ENCODE measurements around the gene NINJ2.

- TF ChIP-seq MXI1 (IDR thresholded peaks at IDR 0.05; ENCODE audit: low read depth, low read length), result no peak
- TF ChIP-seq, protein P1, sequence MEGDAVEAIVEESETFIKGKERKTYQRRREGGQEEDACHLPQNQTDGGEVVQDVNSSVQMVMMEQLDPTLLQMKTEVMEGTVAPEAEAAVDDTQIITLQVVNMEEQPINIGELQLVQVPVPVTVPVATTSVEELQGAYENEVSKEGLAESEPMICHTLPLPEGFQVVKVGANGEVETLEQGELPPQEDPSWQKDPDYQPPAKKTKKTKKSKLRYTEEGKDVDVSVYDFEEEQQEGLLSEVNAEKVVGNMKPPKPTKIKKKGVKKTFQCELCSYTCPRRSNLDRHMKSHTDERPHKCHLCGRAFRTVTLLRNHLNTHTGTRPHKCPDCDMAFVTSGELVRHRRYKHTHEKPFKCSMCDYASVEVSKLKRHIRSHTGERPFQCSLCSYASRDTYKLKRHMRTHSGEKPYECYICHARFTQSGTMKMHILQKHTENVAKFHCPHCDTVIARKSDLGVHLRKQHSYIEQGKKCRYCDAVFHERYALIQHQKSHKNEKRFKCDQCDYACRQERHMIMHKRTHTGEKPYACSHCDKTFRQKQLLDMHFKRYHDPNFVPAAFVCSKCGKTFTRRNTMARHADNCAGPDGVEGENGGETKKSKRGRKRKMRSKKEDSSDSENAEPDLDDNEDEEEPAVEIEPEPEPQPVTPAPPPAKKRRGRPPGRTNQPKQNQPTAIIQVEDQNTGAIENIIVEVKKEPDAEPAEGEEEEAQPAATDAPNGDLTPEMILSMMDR (IDR thresholded peaks at IDR 0.05), result no peak
- no peak for TF ChIP-seq ELF1 (IDR thresholded peaks at IDR 0.05)
- TF ChIP-seq TAF1 (IDR thresholded peaks at IDR 0.05; ENCODE audit: borderline replicate concordance, low read depth, low read length), result no peak
- TF ChIP-seq POLR2AphosphoS5 (IDR thresholded peaks at IDR 0.05; ENCODE audit: low read depth, low read length), result no peak
These were observed 49.1 kb upstream of the NINJ2 start for GRCh38 chr12:712172-712863.
